ENCODE measurements around the gene PGLYRP3. TPM values are rescaled to one million over a fixed set of nuclear protein-coding genes. Genes with fewer than 3 reads are reported as not detected.

The PGLYRP3 gene
- total and polyA plus RNA-seq, 11 donors: not detected

- no peak overlapping the region for H3K27ac ChIP-seq
- H3K4me3 ChIP-seq: no peak overlapping the region
- intact Hi-C loops (cut with DNase I): loop anchor here in 1 of 10 donors (10.0 kb wide), 1 partner anchor 413 kb away; no protein-coding TSS in a partner anchor
- 83 to 91% (median 86%) methylated on average over 4 of the region's 4 CpGs for WGBS, 4 donors
- no peaks in the 10 kb centered on the region for H3K36me3 ChIP-seq
- H3K4me1 ChIP-seq: peaks cover 0 to 10% (median 0%) of the 10 kb centered on the region in 12 donors
- H3K27me3 ChIP-seq: peaks cover 0 to 16% (median 0%) of the 10 kb centered on the region in 9 donors
- H3K9me3 ChIP-seq: no peaks in the 10 kb centered on the region
- TF ChIP-seq POLR2A (IDR thresholded peaks at IDR 0.05): no peak
- no peak for TF ChIP-seq CTCF (IDR thresholded peaks at IDR 0.05)
- ATAC-seq (no peak), DNase-seq (no peak)
These were observed 28.7 kb upstream of the PGLYRP3 start for GRCh38 chr1:153341431-153341934.

GRCh38 chr1:153340356-153340755 lies 27.6 kb upstream of the PGLYRP3 start:
- Histone ChIP-seq H3K4me3 (no peak overlapping the region), H3K36me3 (no peaks in the 10 kb centered on the region), H3K27ac (no peak overlapping the region), H3K27me3 (peaks cover 0 to 14% (median 0%) of the 10 kb centered on the region in 9 donors), H3K9me3 (no peaks in the 10 kb centered on the region), H3K4me1 (peaks cover 0 to 10% (median 0%) of the 10 kb centered on the region in 12 donors)
- intact Hi-C loops (cut with DNase I): loop anchor here in 1 of 10 donors (10.0 kb wide), 1 partner anchor 414 kb away; no protein-coding TSS in a partner anchor
- no peak for TF ChIP-seq CTCF (IDR thresholded peaks at IDR 0.05)
- TF ChIP-seq POLR2A (IDR thresholded peaks at IDR 0.05): no peak
- DNase-seq (no peak), ATAC-seq (no peak)
- WGBS, 4 donors: 86 to 94% (median 93%) methylated on average over 10 of the region's 10 CpGs

- no peak for DNase-seq
- H3K4me3 ChIP-seq: no peak overlapping the region
- 68 to 75% (median 70%) methylated on average over 6 of the region's 6 CpGs for WGBS, 4 donors
- no peak overlapping the region for H3K27ac ChIP-seq
- H3K9me3 ChIP-seq: no peaks in the 10 kb centered on the region
- no peak for ATAC-seq
- no peak for TF ChIP-seq CTCF (IDR thresholded peaks at IDR 0.05)
- no peak for TF ChIP-seq POLR2A (IDR thresholded peaks at IDR 0.05)
- H3K27me3 ChIP-seq: peaks cover 0 to 14% (median 0%) of the 10 kb centered on the region in 9 donors
- intact Hi-C loops (cut with DNase I): loop anchor here in 1 of 10 donors (10.0 kb wide), 1 partner anchor 415 kb away; no protein-coding TSS in a partner anchor
- no peaks in the 10 kb centered on the region for H3K36me3 ChIP-seq
- peaks cover 0 to 4% (median 0%) of the 10 kb centered on the region in 12 donors for H3K4me1 ChIP-seq
These were observed 27.1 kb upstream of the PGLYRP3 start for GRCh38 chr1:153339802-153340201.

- no peaks in the 10 kb centered on the region for H3K9me3 ChIP-seq
- H3K4me1 ChIP-seq: no peaks in the 10 kb centered on the region
- peaks cover 0 to 14% (median 0%) of the 10 kb centered on the region in 9 donors for H3K27me3 ChIP-seq
- TF ChIP-seq CTCF (IDR thresholded peaks at IDR 0.05): no peak
- no peak for TF ChIP-seq POLR2A (IDR thresholded peaks at IDR 0.05)
- H3K4me3 ChIP-seq: no peak overlapping the region
- WGBS, 4 donors: 46 to 52% (median 51%) methylated on average over 8 of the region's 8 CpGs
- H3K27ac ChIP-seq: no peak overlapping the region
- intact Hi-C loops (cut with DNase I): no loop called here
- H3K36me3 ChIP-seq: no peaks in the 10 kb centered on the region
- ATAC-seq (no peak), DNase-seq (no peak)
These were observed 25.5 kb upstream of the PGLYRP3 start for GRCh38 chr1:153337980-153338853.
